ENCODE measurements around the gene PROC. TPM values are rescaled to one million over a fixed set of nuclear protein-coding genes. Genes with fewer than 3 reads are reported as not detected.

PROC gene
- total RNA-seq, 2 experiments from 2014 or later = 0.28 TPM; not detected in 1

GRCh38 chr2:127456960-127457359, 38.7 kb downstream of the PROC start:
- ChIA-PET POLR2A (no interaction called here), CTCF (no interaction called here)
- DNase-seq (no peak), ATAC-seq (ENCODE audit: poor library complexity) (no peak)
- no peaks in the 10 kb centered on the region for H3K27me3 ChIP-seq (ENCODE audit: control insufficient read depth in 1 of 2, insufficient read depth in 2 of 2, low read length in 2 of 2)
- Mint-ChIP-seq H3K4me1 (ENCODE audit: low read depth) (peaks cover 12% of the 10 kb centered on the region), H3K27ac (no peak overlapping the region), H3K27me3 (no peaks in the 10 kb centered on the region), H3K36me3 (ENCODE audit: low read depth) (peaks cover 29% of the 10 kb centered on the region), H3K9me3 (no peaks in the 10 kb centered on the region), H3K4me3 (no peak overlapping the region)
- no peak for TF ChIP-seq CTCF (IDR thresholded peaks at IDR 0.05)
- no peak overlapping the region for H3K4me3 ChIP-seq (ENCODE audit: low read length)
- no peaks in the 10 kb centered on the region for H3K9me3 ChIP-seq (ENCODE audit: control insufficient read depth in 1 of 2, insufficient read depth in 1 of 2, low read length in 2 of 2)
- H3K27ac ChIP-seq (ENCODE audit: low read depth in 1 of 2, low read length in 2 of 2) = no peak overlapping the region
- intact Hi-C loops (cut with DNase I, micrococcal nuclease) = no loop called here
- peaks cover 8% of the 10 kb centered on the region for H3K4me1 ChIP-seq (ENCODE audit: insufficient read depth, low read length)
- H3K36me3 ChIP-seq (ENCODE audit: insufficient read depth, low read length) = peaks cover 4% of the 10 kb centered on the region

GRCh38 chr2:127462461-127462860, 44.2 kb downstream of the PROC start:
- H3K4me1 Mint-ChIP-seq (ENCODE audit: low read depth) = peaks cover 18% of the 10 kb centered on the region
- ATAC-seq (ENCODE audit: poor library complexity) (no peak), DNase-seq (no peak)
- no peaks in the 10 kb centered on the region for H3K36me3 ChIP-seq (ENCODE audit: insufficient read depth, low read length)
- H3K9me3 Mint-ChIP-seq = no peaks in the 10 kb centered on the region
- peaks cover 9% of the 10 kb centered on the region for H3K4me1 ChIP-seq (ENCODE audit: insufficient read depth, low read length)
- ChIA-PET CTCF (no interaction called here), POLR2A (no interaction called here)
- no peaks in the 10 kb centered on the region for H3K9me3 ChIP-seq (ENCODE audit: control insufficient read depth in 1 of 2, insufficient read depth in 1 of 2, low read length in 2 of 2)
- H3K27me3 Mint-ChIP-seq = no peaks in the 10 kb centered on the region
- no peaks in the 10 kb centered on the region for H3K27me3 ChIP-seq (ENCODE audit: control insufficient read depth in 1 of 2, insufficient read depth in 2 of 2, low read length in 2 of 2)
- no peak for TF ChIP-seq CTCF (IDR thresholded peaks at IDR 0.05)
- peaks cover 5% of the 10 kb centered on the region for H3K36me3 Mint-ChIP-seq (ENCODE audit: low read depth)
- H3K27ac Mint-ChIP-seq = no peak overlapping the region
- intact Hi-C loops (cut with DNase I, micrococcal nuclease) = no loop called here
- no peak overlapping the region for H3K4me3 Mint-ChIP-seq
- H3K27ac ChIP-seq (ENCODE audit: low read depth in 1 of 2, low read length in 2 of 2) = no peak overlapping the region
- H3K4me3 ChIP-seq (ENCODE audit: low read length) = no peak overlapping the region

- intact Hi-C loops (cut with DNase I, micrococcal nuclease) = no loop called here
- POLR2A ChIA-PET = no interaction called here
Measured at GRCh38 chr2:127463155-127463991, 45.1 kb downstream of the PROC start.

More at GRCh38 chr2:127463155-127463991, 45.1 kb downstream of the PROC start:
- TF ChIP-seq CTCF (IDR thresholded peaks at IDR 0.05) = no peak
- Histone ChIP-seq H3K4me3 (ENCODE audit: low read length) (no peak overlapping the region), H3K4me1 (ENCODE audit: insufficient read depth, low read length) (peaks cover 9% of the 10 kb centered on the region), H3K27me3 (ENCODE audit: control insufficient read depth in 1 of 2, insufficient read depth in 2 of 2, low read length in 2 of 2) (no peaks in the 10 kb centered on the region), H3K36me3 (ENCODE audit: insufficient read depth, low read length) (peaks cover 7% of the 10 kb centered on the region), H3K27ac (ENCODE audit: low read depth in 1 of 2, low read length in 2 of 2) (no peak overlapping the region), H3K9me3 (ENCODE audit: control insufficient read depth in 1 of 2, insufficient read depth in 1 of 2, low read length in 2 of 2) (no peaks in the 10 kb centered on the region)
- Mint-ChIP-seq H3K27ac (no peak overlapping the region), H3K4me3 (no peak overlapping the region), H3K9me3 (no peaks in the 10 kb centered on the region), H3K27me3 (no peaks in the 10 kb centered on the region), H3K36me3 (ENCODE audit: low read depth) (peaks cover 13% of the 10 kb centered on the region), H3K4me1 (ENCODE audit: low read depth) (peaks cover 18% of the 10 kb centered on the region)
- CTCF ChIA-PET = no interaction called here
- ATAC-seq (ENCODE audit: poor library complexity) = no peak
- DNase-seq = no peak
